HepG2 (cell line): ENCODE data around the gene ZBTB46. TPM values are rescaled to one million over a fixed set of nuclear protein-coding genes. Genes with fewer than 3 reads are reported as not detected.

Experiments
- AKNA ChIP-seq: sonication (generic); formaldehyde crosslinking; IDR thresholded peaks from 2 replicates; pipeline ENCODE4 v1.4.0; 2020; ENCODE audit warnings: missing genetic modification reagents, borderline replicate concordance
- HNRNPH1 ChIP-seq: fragments of 200-400 bp; formaldehyde crosslinking; optimal IDR thresholded peaks from 2 replicates; pipeline ENCODE3; 2017; ENCODE audit warnings: mild to moderate bottlenecking, low read depth, low read length
- IRX3 ChIP-seq: sonication (generic); formaldehyde crosslinking; IDR thresholded peaks from 2 replicates; pipeline ENCODE4 v1.8.1; 2023; ENCODE audit warnings: mild to moderate bottlenecking, low read depth, missing genetic modification reagents, borderline replicate concordance
- NCOR1 ChIP-seq: fragments of 200-600 bp; sonication (generic); IDR thresholded peaks from 2 replicates; pipeline ENCODE4 v1.7.0; 2017; ENCODE audit warnings: antibody characterized with exemption, low read length, borderline replicate concordance
- RARA ChIP-seq: IDR thresholded peaks from 2 replicates; pipeline ENCODE4 v1.6.1; 2016; ENCODE audit warnings: missing genetic modification reagents, missing compliant biosample characterization
- SNAPC2 ChIP-seq: sonication (generic); formaldehyde crosslinking; IDR thresholded peaks from 2 replicates; pipeline ENCODE4 v1.8.1; 2022; ENCODE audit warnings: mild to moderate bottlenecking, missing genetic modification reagents
- SNAPC5 ChIP-seq: sonication (generic); formaldehyde crosslinking; IDR thresholded peaks from 2 replicates; pipeline ENCODE4 v1.8.1; 2023; ENCODE audit warnings: mild to moderate bottlenecking, missing genetic modification reagents, borderline replicate concordance
- YEATS4 ChIP-seq: sonication (generic); formaldehyde crosslinking; IDR thresholded peaks from 2 replicates; pipeline ENCODE4 v1.4.0; 2020; ENCODE audit warnings: missing genetic modification reagents, borderline replicate concordance
- ZNF484 ChIP-seq: sonication (generic); formaldehyde crosslinking; IDR thresholded peaks from 2 replicates; pipeline ENCODE4 v1.5.1; 2020; ENCODE audit warnings: mild to moderate bottlenecking, low read depth, missing genetic modification reagents, borderline replicate concordance
- ZNF512 ChIP-seq: sonication (generic); formaldehyde crosslinking; IDR thresholded peaks from 2 replicates; pipeline ENCODE4 v1.4.0; 2020; ENCODE audit warnings: mild to moderate bottlenecking, missing genetic modification reagents
- ZNF777 ChIP-seq: sonication (generic); formaldehyde crosslinking; IDR thresholded peaks from 2 replicates; pipeline ENCODE4 v1.4.0; 2020; ENCODE audit warnings: missing genetic modification reagents
- ZXDC ChIP-seq: sonication (generic); formaldehyde crosslinking; IDR thresholded peaks from 2 replicates; pipeline ENCODE4 v1.5.0; 2020; ENCODE audit warnings: mild to moderate bottlenecking, missing genetic modification reagents
- polyA plus RNA-seq, 8 experiments: library from polyadenylated mRNA; depleted of rRNA in 3 of 8; stranded (reverse) in 7 of 8; unstranded in 1 of 8; fragments of >200 nt; fragmentation: Illumina TruSeq in 4 of 8; extraction: Trizol in 4 of 8; gene quantifications; 2 replicates each; pipeline versions ENCODE4 v1.2.1 to v1.2.3, GENCODE V29; 2011 to 2016; ENCODE audit warnings: low read depth in 4 of 8, missing spikeins in 1 of 8, mixed read lengths in 1 of 8; ENCODE audit not compliant: insufficient read depth in 1 of 8
- total RNA-seq, 5 experiments: library from RNA; depleted of rRNA; stranded (reverse); fragments of >200 nt; fragmentation: Illumina TruSeq; extraction: Trizol; gene quantifications; 2 replicates each; pipeline ENCODE4 v1.2.3, GENCODE V29; 2016; ENCODE audit warnings: low read depth in 1 of 5
- TF ChIP-seq, protein P1 (sequence below): fragments of 450-650 bp; IDR thresholded peaks from 2 replicates; pipeline ENCODE4 v1.6.1; 2017
- TF ChIP-seq, protein P2 (sequence below): sonication (generic); formaldehyde crosslinking; IDR thresholded peaks from 2 replicates; pipeline ENCODE4 v1.9.0; 2021; ENCODE audit warnings: missing genetic modification reagents, borderline replicate concordance

Gene ZBTB46
- total and polyA plus RNA-seq, 2 of the 13 experiments (the other 11 are each of a cell fraction or from before 2014, with no cell fraction given): 1.6 to 13.5 TPM

DNA sequence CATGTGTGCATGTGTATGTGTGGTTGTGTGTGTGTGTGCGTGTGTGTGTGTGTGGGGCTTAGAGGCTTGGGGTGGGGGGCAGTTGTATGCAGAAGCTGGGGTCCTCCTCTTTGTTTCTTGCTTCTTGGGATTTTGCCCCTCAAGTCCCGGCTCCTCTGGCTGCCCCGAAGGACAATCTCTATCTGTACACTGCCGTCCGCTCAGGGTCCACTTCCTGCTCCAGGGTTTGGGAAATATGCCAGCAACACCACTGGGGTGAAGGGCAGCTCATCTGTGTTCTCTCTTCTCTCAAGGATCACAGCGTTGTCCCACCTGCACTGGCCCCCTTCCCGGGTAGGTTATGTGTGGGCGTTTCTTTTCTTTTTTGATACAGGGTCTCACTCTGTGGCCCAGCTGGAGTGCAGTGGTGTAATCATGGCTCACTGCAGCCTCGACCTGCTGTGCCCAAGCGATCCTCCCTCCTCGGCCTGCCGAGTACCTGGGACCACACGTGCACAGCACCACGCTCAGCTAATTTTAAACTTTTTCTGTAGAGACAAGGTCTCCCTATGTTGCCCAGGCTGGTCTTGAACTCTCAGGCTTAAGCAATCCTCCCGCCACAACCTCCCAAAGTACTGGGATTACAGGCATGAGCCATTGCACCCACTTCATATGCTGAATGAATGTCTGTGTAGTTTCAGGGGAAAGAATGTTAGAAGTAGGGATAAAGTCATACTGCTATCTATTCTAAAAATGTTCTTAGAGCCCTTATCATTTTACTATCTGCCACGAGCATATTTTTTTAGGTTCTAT, 65.8 kb downstream of the ZBTB46 start (continued):
- TF ChIP-seq ZXDC (CRISPR knock-in tag) (no peak), SNAPC5 (CRISPR knock-in tag) (no peak), YEATS4 (CRISPR knock-in tag) (peak; percentile 61; the same call in 1 of the 2 replicates), RARA (CRISPR knock-in tag) (peak; percentile 58; the same call in 1 of the 2 replicates), AKNA (CRISPR knock-in tag) (no peak), NCOR1 (peak; percentile 35; the same call in 1 of the 2 replicates), ZNF484 (CRISPR knock-in tag) (no peak), HNRNPH1 (no peak), SNAPC2 (no peak), IRX3 (CRISPR knock-in tag) (no peak), ZNF777 (CRISPR knock-in tag) (peak; percentile 52; the same call in 1 of the 2 replicates), ZNF512 (CRISPR knock-in tag) (no peak)
- TF ChIP-seq, protein P1, sequence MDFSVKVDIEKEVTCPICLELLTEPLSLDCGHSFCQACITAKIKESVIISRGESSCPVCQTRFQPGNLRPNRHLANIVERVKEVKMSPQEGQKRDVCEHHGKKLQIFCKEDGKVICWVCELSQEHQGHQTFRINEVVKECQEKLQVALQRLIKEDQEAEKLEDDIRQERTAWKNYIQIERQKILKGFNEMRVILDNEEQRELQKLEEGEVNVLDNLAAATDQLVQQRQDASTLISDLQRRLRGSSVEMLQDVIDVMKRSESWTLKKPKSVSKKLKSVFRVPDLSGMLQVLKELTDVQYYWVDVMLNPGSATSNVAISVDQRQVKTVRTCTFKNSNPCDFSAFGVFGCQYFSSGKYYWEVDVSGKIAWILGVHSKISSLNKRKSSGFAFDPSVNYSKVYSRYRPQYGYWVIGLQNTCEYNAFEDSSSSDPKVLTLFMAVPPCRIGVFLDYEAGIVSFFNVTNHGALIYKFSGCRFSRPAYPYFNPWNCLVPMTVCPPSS: no peak
- TF ChIP-seq, protein P2, sequence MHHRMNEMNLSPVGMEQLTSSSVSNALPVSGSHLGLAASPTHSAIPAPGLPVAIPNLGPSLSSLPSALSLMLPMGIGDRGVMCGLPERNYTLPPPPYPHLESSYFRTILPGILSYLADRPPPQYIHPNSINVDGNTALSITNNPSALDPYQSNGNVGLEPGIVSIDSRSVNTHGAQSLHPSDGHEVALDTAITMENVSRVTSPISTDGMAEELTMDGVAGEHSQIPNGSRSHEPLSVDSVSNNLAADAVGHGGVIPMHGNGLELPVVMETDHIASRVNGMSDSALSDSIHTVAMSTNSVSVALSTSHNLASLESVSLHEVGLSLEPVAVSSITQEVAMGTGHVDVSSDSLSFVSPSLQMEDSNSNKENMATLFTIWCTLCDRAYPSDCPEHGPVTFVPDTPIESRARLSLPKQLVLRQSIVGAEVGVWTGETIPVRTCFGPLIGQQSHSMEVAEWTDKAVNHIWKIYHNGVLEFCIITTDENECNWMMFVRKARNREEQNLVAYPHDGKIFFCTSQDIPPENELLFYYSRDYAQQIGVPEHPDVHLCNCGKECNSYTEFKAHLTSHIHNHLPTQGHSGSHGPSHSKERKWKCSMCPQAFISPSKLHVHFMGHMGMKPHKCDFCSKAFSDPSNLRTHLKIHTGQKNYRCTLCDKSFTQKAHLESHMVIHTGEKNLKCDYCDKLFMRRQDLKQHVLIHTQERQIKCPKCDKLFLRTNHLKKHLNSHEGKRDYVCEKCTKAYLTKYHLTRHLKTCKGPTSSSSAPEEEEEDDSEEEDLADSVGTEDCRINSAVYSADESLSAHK (CRISPR knock-in tag): no peak
